Measurements from ENCODE around the gene RARG.
"Not testable (repeated sequence)": the region's sequence is repeated elsewhere in the genome, so short reads cannot be mapped to it uniquely, and the experiment has no call there.

The RARG gene

DNA sequence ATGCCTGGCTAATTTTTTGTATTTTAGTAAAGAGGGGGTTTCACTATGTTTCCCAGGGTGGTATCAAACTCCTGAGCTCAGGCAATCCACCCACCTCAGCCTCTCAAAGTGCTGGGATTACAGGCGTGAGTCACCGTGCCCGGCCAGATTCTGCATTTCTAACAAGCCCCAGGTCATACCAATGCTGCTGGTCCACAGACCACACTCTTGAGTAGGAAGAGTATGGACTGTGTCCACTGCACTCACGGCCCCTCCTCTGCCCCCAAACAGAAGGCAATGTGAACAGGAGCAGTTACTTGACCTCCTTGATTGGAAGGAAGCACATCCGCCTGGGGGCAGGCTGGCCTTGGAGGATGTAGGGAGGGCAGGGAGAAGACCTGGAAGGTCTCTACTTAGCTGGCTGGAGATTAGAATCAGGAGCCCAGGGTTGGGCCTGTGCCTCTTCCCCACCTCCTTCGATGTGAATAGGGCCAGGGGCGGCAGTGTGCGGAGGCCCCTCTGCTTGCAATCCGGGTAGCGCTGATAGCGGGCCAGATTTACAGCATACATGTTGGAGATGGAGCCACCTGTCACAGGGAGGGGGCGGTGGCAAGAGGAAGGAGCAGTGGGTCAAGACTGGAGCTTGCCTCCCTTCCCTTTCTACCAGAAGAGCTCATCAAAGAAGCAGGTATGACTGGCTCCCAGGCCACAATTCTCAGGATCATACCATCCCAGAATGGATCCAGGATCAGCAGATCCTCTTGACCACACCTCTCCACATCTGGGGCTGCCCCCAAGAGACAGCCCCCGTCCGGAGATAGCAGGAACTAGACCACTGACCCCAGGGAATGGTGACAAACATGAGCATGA, 60.9 kb downstream of the RARG start:
- DNase-seq (ENCODE audit: low read depth in 3 of 3), result no peak

DNA sequence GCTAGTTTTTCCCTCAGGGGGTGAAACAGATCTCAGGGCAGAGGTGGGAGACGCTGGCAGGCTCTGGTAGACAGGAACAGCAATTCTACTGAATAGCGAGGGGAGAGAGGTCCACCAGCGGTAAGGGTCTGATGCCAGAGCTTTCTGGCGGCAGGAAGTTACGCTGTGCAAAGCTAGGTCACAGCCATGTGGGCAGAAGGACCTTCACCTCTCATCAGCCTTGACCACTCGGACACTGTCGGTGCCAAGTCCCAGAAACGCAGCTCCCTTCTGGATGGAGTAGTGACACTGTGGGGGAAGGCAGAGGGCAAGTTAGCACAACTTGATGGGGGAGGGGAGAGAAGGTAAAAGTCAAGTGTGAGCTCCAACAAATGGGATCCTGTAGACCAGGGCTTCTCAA, 61.8 kb downstream of the RARG start:
- DNase-seq (ENCODE audit: low read depth in 3 of 3), result no peak

DNA sequence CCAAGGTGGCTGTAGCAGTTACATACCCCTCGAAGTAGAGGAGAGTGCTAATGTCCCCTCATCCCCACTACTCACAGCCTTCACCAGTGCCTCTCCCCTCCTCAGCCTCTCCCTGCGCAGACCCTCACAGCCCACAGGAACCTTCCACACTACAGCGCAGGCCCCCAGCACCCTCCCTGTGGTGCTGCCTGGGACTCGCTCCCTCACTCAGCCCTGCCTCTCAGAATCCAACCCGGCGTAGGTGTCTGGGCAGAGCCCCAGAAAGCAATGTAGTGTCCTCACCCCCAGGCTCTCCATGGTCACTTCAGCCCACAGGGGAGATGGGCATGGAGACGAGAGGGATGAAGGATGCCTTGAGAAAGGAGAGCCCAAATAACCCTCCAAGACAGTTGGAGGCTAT, 62.4 kb downstream of the RARG start:
- DNase-seq (ENCODE audit: low read depth in 3 of 3), result no peak

DNA sequence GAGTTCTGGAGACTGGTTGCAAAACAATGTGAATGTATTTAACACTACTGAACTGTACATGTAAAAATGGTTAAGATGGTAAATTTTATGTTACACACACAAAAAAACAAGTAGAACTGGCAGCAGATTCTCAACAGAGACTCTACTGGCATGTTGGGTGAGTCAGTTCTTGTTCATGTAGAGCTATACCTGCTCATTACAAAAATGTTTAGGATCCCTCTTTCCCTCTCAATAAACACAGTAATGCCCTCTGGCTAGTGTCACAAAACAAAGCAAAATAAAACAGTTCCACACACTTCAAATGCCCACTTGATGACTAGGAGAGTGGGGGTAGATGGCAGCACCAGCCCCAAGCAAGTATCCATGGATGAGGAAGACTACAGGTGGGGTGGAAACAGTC, 65.2 kb downstream of the RARG start:
- no peak for DNase-seq (ENCODE audit: low read depth in 3 of 3)

DNA sequence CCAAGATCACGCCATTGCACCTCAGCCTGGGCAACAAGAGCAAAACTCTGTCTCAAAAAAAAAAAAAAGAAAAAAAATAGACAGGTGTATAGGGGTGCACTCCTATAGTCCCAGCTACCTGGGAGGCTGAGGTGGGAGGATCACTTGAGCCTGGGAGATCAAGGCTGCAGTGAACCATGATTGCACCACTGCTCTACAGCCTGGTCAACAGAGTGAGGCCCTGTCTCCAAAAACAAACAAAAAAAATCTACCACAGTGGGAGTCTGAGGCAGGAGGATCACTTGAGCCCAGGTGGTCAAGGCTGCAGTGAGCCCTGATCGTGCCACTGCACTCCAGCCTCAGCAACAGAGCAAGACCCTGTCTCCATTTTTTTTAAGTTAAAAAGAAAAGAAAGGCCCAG, 69.0 kb downstream of the RARG start:
- not testable (repeated sequence) for DNase-seq (ENCODE audit: low read depth in 3 of 3)

DNA sequence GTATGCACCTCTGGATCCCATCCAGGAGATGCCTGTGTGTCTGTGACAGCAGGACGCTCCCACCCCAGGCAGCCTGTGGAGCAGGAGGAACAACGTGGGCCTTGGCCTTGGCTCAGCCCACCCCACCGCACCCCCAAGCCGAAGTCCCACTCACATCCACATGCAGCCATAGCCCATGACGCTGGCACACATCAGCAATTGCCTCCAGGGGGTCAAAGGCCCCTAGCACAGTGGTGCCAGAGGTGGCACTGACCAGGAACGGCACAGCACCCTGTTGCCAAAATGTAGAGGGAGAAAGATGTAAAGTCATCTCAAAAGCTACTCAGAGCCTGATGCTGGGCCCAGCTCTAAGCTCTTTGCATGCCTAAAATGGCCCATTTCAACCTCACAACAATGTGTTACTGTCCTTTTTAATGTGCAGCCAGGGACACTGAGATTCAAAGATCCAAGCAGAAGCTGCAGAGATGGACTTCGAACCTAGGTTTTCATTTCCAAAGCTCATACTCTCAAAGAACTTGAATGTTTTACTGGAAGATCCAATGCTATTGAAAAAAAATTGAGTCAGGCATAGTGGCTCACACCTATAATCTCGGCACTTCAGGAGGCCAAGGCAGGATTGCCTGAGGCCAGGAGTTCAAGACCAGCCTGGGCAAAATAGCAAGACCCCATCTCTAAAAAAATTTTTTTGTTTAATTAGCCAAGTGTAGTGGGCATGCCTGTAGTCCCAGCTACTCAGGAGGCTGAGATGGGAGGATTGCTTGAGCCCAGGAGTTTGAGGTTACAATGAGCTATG, 70.7 kb downstream of the RARG start:
- DNase-seq (ENCODE audit: low read depth in 3 of 3), result no peak

DNA sequence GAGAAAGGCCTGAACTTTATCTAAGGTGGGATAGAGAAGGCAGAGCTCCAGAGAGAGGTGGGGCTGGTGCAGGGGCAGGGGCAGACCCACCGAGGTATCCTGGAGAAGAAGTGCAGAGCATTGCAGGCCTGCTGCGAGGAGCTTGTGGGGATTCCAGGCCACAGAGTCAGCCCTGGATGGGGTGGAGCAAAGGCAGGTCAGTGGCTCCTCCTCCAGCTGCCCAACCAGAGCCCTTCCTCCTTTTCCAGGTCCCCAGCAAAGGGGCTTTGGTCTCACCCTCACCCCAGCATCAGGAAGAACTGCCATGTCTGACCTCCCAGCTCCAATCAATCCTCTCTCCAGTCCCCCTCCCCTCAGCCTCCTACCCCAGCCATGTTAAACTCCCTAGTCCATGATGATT, 71.3 kb downstream of the RARG start:
- no peak for DNase-seq (ENCODE audit: low read depth in 3 of 3)

Data from stimulated activated CD4-positive, alpha-beta T cell treated with anti-CD3 and anti-CD28 coated beads, TNF-alpha, amount 100 ng/mL, for 48 hours (primary cell).